ENCODE measurements around the gene KIF21A.

The KIF21A gene

GRCh38 chr12:39386335-39386734, 56.6 kb downstream of the KIF21A start:
- no peak for DNase-seq (ENCODE audit: low spot score)

- no peak for DNase-seq (ENCODE audit: low spot score)
Measured at GRCh38 chr12:39383114-39383513, 59.8 kb downstream of the KIF21A start.

GRCh38 chr12:39380090-39380489, 62.8 kb downstream of the KIF21A start:
- DNase-seq (ENCODE audit: low spot score), result no peak

- no peak for DNase-seq (ENCODE audit: low spot score)
Measured at GRCh38 chr12:39378341-39378740, 64.6 kb downstream of the KIF21A start.

DNA sequence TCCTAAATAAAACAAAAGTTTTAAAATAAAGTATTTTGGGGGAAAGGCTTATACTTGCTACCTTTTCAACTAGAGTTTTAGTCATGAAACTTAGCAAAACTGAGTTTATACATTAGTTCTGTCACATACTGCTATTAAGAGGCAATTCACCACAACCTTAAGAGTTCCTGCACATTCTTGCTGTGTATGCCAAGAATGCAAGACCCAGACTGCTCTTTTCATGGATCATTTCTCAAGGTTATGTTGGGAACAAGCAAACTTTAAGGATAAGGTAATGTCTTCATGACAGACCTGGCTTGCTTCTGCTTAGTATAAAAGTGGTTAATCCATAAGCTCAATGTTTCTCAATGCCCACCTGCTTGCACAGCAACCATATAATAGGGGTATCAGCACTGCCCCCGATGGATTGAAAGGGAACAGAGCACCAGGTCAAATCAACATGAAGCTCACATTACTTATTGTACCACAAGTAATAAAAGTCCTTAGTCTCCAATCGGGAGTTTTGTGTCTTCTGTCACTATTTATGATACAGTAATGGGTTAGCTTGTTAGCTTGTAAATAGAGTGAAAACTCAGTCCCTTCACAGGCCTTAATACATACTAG, 67.6 kb downstream of the KIF21A start:
- no peak for DNase-seq (ENCODE audit: low spot score)

DNA sequence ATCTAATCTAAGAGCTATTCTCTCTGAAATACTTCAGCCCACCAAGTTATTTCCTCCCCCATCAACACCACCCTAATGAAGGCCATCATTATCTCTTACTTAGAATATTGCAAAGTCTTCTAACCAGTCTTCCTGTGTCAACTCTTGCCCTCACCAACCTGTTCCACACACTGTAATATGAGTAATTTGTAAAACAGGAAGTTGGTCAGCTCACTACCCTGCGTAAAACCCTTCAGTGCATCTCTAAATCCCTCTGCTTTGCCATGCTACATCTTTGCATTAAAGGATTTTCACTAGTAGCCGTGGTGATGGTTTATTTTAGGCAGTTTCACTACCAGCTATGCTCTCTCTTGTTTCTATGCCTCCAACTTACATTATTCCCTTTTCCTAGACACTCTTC, 70.0 kb downstream of the KIF21A start:
- DNase-seq (ENCODE audit: low spot score), result no peak

DNA sequence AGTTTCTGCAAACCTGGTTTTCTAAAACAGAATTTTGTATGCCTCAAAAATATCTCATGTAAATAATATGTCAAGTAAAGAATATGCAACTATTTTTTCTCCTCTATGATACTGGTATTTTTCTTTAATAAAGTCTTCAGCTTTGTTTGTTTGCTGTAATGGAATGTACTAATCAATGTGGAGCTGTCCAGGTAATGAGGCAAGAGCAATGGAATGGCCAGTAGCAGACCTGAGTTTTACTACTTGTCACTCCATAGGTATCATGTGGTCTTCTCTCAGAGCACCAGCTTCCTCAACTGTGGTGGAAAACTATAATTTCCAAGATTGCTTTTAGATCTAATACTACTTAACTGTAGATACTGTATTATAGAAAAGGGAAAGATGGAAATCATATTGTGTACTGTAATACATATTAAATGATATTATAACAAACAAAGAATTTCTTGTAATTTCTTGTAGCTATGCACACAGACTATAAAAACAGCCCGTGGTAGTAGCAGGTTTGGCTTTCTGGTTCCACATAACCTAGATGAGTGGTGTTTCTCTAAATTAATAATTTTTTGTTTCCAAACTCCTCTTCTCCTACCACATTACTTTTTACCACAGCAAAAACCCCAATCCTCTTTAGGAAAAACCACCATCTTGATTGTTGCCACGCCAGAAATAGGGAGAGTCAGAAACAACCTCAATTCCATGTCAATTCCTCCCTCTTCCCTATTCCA, 70.6 kb downstream of the KIF21A start:
- no peak for DNase-seq (ENCODE audit: low spot score)

DNA sequence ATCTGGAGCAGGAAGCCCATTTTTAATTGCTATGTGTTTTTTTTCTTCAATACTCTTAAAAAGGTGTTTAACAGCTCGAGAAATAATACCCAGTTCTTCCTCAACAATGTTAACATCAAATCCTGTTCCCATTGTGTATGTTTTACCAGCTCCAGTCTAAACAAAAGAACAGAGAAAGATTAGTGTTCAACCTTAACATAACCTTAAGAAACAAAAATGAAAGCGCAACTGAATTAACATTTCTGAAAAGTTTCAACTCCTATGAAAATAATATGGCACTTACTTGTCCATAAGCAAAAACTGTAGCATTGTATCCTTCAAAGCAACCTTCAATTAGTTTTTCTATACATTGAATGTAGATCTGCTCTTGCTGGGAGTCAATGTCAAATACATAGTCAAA, 73.2 kb downstream of the KIF21A start:
- no peak for DNase-seq (ENCODE audit: low spot score)

- no peak for DNase-seq (ENCODE audit: low spot score)
Measured at GRCh38 chr12:39368891-39369290, 74.0 kb downstream of the KIF21A start.

GRCh38 chr12:39368096-39368495, 74.8 kb downstream of the KIF21A start:
- DNase-seq (ENCODE audit: low spot score), result no peak

GRCh38 chr12:39367494-39367893, 75.4 kb downstream of the KIF21A start:
- no peak for DNase-seq (ENCODE audit: low spot score)

GRCh38 chr12:39365364-39366001, 77.4 kb downstream of the KIF21A start:
- DNase-seq (ENCODE audit: low spot score), result no peak

GRCh38 chr12:39364196-39364595, 78.7 kb downstream of the KIF21A start:
- no peak for DNase-seq (ENCODE audit: low spot score)

DNA sequence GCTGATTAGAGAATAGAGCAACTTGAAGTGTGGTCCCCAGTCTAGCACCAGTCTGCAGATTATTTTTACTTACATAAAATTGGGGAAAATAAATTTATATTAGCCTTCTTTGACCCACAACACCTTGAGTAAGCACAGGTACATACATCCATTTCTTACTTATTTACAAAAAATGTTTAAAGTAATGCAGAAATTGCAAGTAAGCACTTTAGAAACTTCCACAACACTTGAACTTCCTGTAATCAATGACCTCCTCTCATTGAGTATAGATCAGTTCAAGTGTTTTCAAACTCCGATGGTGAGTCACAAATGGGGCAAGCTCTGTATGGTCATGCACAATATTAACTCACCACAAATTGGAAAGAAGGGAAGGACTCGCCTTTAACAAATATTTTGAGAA, 83.3 kb downstream of the KIF21A start:
- no peak for DNase-seq (ENCODE audit: low spot score)

- DNase-seq (ENCODE audit: low spot score), result no peak
Measured at GRCh38 chr12:39357041-39357440, 85.9 kb downstream of the KIF21A start.

DNA sequence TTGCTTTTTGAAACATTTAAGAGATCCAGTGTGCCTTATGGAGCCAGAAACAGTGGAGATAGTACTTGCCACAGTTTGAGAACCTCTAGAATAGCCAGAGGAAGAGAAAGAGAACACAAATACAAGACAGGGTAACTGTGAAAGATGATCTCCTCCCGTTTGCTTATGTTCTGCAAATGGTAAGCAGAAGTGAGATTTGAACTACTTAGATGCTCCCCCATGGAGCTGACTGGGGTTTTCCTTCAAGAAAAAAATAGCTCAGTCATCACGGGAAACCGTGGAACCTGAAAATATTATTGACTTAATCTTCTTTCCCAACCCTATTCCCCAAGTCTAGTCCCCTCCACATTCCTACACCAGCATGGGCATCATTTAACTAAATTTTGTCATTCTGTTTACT, 87.1 kb downstream of the KIF21A start:
- no peak for DNase-seq (ENCODE audit: low spot score)

- DNase-seq (ENCODE audit: low spot score), result no peak
Measured at GRCh38 chr12:39354955-39355354, 88.0 kb downstream of the KIF21A start.

DNA sequence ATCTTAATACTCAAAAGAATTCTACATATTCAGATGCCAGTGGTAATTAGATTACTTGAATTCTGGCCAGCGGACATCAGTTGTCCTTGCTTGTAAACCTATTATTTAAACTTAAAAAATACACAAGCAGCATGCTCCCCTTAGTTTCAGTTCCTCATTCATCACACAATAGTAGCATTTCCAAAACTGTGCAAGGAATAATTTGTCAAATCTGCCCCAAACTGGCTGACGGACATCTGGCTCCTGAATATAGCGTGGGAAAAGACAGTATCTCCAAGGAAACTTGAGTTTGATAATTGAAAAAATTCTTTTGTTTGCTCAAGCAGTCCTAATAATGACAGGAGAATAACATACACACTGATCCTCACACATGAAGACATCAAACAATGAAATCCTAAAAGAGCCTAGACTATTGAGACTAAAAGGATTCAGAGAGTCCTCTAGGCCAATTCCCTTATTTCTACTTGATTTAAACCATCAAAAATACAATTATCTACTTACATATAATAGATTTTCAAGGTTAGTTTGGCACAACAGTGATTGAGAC, 90.4 kb downstream of the KIF21A start:
- DNase-seq (ENCODE audit: low spot score), result no peak

DNA sequence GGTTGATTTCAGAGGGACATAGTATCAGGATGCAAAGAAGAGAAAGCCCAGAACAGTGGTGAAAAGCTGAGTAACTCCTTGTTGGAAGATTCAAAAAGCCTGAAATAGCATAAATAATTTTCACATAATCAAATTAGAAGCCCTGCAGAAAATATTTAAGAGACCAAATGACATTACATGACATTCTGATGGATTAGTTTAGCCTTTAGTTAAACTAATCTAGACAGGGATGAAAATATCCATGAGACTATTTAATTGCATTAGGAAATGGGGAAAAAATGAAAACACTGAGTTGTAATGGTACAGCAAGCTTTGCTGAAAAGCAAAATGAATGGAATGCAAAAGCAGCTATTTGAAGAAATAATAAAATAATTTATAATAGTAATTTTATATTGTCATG, 91.8 kb downstream of the KIF21A start:
- no peak for DNase-seq (ENCODE audit: low spot score)

GRCh38 chr12:39348941-39349626, 93.8 kb downstream of the KIF21A start:
- DNase-seq (ENCODE audit: low spot score), result no peak

GRCh38 chr12:39348523-39348922, 94.4 kb downstream of the KIF21A start:
- no peak for DNase-seq (ENCODE audit: low spot score)

DNA sequence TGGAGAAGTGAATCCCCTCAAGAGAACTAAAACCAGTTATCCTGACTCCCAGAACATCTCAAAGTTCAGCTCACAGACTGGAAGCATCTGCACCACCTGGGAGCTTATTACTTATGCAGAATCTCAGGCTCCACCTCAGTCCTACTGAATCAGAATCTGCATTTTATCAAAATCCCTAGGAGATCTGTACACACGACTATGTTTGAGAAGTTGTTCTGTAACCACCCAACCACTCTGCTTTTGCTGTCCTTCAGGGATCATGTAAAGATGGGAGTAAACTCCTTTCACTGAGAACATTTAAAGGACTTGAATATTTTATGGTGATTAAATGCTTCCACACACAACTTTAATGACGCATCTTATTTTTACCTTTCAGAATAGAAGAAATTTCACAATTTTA, 98.0 kb downstream of the KIF21A start:
- DNase-seq (ENCODE audit: low spot score), result no peak

DNA sequence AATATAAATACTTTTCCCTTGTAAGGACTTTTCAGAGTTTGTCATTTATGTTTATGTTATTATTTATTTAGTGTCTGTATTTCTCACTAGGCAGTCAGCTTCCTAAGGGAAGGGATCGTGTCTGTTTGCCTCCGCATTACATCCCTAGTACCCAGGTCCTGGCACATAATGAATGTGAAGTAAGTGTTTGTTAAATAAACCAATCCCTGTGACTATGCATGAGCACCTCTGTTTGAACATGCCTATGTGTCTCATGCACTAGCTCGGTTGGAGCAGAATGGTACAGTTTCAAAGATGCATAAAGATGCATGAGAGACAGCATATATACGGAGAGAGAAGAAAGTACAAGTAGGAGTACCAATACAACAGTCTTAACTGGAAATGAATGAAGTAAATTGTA, 99.3 kb downstream of the KIF21A start:
- DNase-seq (ENCODE audit: low spot score), result no peak

Measured in Ammon's horn (tissue), 1 donor.